GM12874 (cell line): ENCODE measurements around the gene LY6G5B.

Source experiments
- CTCF ChIP-seq: IDR thresholded peaks from 2 replicates; pipeline ENCODE4 v1.5.1; 2011; ENCODE audit warnings: low read depth, mild to moderate bottlenecking, control low read depth, low read length, moderate library complexity; ENCODE audit not compliant: insufficient read depth

Gene LY6G5B

DNA sequence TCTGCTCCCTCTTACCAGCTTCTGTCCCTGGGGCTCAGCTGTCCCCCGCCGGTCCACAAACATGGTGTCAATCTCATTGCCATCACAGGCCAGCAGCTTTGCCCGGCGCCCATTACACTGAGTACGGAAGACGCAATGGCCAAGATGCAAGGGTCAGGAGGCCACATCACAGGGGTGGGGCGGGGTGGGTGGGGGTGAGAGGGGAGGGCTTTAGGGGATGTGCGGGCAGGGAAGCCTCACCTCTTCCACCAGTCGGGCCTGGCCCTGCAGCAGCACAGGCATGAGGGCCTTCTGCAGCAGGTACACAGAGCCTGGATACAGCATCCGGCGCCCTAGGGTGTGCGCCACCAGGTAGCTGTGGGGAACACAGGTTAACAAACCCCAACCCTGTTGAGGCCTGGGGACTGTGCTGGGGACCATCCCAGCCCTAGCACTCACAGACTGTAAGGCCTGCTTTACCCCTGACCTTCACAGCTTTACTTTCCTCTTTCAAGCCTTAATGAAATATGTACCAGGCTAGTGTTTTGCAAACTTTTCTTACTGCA lies 21.9 kb downstream of the LY6G5B start:
- no peak for TF ChIP-seq CTCF

DNA sequence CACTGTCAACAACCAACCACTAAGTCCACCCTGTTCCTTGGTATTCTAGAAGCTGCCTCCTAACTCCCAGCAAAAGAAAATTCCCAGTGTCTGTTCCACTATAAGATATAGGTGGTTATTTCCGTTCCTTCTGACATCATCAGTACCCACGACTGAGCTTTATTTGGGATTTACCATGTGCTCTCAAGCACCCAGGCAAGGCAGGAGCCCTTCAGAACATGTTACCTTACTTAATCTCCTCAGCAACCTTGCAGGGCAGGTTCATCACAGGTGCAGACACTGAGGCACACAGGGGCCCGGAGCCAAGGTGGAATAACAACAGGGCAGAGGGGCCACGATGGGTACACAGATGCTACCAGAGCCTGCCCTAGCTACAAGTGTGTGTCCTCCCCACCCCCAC lies 22.6 kb downstream of the LY6G5B start:
- no peak for TF ChIP-seq CTCF

GRCh38 chr6:31692886-31693285 lies 23.1 kb downstream of the LY6G5B start:
- TF ChIP-seq CTCF: no peak

- TF ChIP-seq CTCF: no peak
Measured at GRCh38 chr6:31693535-31693934, 23.8 kb downstream of the LY6G5B start.

DNA sequence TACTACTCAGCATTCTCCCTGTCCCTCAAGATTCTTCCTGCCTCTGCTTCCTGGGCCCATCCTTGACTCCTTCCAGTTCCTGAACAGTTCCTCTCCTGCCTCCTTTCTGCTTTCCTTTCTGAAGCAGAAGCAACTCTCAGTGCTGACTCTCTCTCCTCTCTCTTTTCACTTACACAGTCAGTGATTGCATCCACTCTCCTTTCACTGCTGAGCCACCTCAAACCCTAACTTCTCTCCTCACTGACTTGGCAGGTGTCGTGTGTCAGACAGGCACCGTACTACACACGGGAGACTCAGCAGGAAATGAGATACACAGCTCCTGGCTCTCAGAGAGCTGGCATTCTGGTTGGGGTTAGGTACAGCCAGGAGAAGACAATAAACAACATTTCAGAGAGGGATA lies 27.8 kb downstream of the LY6G5B start:
- TF ChIP-seq CTCF: no peak

GRCh38 chr6:31700740-31701401 lies 31.1 kb downstream of the LY6G5B start:
- TF ChIP-seq CTCF: no peak

DNA sequence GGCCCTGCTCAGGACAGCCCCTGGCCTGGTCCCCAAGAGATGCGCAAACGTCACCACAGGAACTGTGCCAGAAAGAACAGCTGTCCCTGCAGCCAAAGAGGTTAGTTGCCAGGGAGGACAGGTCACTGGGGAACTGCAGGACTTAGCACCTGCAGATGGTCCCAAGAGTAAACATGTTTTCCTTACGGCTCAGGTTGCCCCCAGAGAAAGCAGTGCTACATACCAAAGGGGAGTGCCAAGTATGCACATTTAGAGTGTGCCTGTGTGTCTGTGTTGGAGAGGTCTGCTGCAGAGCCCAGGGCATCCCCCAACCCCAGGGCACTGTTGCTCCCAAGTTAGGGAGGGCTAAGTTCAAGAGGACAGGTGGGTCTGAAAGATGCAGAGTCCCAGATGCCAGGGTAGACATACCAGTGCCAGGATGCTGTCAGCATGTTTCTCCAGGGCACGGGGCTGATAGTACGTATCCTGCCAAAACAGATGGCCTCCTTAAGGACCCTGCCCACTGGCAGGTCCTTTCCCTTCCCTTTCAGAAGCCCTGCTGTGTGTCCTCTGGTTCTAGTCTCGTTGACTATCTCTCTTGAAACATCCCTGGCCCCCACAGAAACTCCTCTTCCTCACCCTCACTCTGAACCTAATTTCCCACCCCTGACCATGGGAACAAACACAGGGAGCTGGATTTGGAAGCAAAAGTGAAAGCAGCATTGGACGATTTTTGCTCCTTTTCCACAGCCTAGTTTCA lies 32.1 kb downstream of the LY6G5B start:
- TF ChIP-seq CTCF: no peak
